Measurements from ENCODE around the gene WDFY3. TPM values are rescaled to one million over a fixed set of nuclear protein-coding genes. Genes with fewer than 3 reads are reported as not detected.

The WDFY3 gene
- polyA plus RNA-seq, 5 donors = 24.0 to 44.9 (median 40.6) TPM

GRCh38 chr4:84792366-84793301, 173.9 kb downstream of the WDFY3 start:
- DNase-seq = no peak

GRCh38 chr4:84790769-84791565, 175.5 kb downstream of the WDFY3 start:
- no peak for DNase-seq

DNA sequence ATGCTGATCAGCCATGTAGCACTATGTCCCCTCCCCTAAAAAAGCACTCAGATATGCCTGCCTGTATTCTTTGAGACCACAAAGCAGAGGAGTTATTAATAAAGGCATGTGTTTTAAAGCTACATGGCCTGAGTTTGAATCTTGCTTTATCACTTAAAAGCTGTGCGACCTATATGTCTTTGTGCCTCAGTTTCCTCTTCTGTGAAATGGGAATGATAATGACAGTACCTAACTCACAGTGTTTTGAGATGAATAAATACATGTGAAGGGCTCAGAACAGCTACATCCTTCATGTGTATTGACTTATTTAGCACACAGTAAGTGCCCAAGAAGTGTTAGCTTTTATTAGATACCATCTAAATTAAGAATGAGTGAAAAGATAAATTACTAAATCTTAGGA, 180.0 kb downstream of the WDFY3 start:
- no peak for DNase-seq

DNA sequence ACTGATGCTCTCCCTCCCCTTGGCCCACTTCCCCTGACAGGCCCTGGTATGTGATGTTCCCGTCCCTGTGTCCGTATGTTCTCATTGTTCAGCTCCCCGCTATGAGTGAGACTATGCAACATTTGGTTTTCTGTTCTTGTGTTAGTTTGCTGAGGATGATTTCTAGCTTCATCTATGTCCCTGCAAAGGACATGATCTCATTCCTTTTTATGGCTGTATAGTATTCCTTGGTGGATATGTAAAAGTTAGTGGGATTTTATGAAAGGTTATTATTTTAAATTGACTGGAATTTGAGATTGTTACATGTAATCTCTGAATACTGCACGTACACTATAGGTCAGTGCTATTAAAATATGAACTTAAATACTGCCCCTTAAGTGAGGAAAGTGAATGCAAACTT, 184.0 kb downstream of the WDFY3 start:
- DNase-seq = no peak

DNA sequence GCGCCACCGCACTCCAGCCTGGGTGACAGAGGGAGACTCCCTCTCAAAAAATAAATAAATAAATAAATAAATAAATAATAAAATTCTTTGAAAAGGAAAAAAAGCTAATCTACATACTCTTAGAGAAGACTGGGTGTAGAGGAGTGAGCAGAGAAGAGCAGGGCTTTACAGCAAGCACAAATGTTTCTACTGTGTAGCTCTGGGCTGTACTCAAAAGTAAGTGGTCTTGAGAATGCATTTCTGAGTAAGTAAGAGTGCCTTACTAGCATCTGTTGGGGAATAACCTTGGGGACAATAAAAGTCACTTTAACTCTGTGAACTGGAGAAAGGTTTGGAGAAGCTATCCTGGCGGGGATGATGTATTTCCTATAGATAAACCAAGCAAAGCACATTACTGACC, 185.8 kb downstream of the WDFY3 start:
- no peak for DNase-seq

DNA sequence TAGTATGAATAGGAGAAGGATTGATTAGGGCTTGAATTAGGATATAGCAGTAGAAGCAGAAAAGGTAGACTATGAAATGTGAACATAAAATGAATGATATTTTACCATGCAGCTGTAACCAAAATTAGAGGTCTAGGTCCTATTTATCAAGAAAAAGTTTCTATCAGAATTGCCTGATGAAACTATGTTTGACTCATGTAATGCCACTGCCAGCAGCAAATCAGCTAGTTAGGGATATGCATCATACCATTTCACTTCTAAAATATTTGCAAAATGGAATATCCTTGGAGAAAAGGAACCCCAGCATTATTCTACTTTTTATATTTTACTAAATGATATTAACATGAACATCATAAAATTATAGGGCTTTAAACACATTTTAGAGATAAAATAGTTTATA, 188.4 kb downstream of the WDFY3 start:
- DNase-seq = no peak

DNA sequence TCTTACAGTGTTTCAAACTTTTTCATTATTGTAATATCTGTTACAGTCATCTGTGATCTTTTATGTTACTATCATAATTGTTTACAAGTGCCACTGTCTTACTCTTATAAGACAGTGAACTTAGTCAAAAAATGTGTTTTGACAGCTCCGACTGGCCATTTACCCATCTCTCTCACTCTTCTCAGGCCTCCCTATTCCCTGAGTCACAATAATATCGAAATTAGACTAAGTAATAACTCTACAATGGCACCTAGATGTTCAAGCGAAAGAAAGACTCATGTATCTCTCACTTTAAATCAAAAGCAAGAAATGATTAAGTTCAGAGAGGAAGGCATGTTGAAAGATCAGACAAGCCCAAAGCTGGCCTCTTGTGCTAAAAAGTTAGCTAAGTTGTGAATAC, 199.3 kb downstream of the WDFY3 start:
- no peak for DNase-seq

DNA sequence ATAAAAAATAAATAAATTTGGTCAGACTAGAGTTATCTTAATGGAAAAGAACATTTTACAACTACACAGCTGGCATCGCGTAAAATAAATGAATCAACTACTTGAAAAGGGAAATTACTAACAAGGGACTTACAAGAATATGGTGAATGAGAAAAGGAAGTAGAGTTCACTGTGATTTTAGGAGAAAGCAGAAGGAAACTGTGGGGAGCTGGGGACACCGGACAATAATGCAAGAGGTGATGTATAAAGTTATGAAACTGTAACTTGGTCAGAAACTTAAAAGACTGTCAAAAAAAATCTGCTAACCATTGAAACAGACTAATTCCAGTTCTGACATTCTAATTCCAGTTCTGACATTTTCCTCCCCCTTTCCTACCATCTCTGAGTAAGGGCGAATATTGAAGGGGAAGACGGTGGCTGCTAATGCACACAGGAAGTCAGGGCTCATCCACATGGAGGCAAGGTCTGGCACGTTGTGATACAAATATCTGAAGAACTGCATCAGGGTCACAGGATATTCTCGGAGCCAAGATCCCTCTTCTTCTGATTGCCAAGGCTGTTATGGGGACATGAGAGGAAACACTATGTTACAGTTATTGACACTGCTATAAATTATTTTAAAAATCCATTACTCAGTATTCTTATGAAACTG, 213.0 kb downstream of the WDFY3 start:
- DNase-seq = no peak

DNA sequence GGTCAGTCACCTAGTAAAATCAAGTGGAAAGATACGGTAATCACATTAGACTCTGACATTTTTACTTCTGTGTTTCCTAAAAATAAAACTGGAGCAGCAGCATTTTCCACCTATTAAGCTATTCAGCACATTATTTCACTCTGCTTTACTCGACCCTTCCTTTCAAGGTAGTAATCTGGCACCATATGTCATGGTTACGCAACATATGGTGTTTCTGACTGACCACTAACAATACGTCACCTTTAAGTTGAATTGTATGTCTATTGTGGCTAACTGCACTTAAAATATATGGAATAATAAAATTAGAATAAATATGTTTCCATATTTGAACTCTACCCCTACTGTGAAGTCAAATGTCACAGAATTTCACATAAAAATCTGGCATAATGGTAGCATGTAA, 214.8 kb downstream of the WDFY3 start:
- DNase-seq = no peak

GRCh38 chr4:84750960-84751283, 215.6 kb downstream of the WDFY3 start:
- DNase-seq = no peak

DNA sequence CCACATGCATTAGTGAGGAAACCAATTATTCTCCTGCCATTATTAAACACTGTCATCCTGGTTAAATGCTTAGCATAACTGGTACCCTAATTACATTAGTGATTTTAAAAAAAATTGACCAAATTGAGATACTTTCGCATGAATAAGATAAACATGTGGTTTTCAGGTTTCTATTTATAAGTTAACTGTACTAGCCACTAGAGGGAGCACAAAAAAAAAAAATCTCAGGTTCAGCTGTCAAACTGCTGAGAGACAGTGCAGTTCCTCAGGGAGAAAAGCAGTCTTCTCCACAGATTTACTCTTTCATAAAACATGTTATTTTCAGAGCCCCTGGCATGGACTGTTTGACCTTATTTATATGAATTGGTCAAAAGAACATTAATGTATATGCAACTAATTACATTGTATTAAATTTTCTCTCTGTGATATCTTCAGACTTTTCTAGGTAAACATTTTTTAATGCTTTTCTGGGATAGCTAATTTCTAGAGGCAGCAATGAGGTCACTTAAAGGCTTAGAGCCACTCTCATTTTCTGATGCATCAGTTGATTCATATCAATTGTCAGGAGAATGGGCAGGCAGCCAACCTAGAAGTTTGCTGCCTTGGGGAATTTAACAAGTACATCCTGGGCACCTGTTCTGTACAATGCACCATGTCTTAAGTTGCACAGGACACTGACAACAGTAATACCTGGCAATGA, 216.1 kb downstream of the WDFY3 start:
- DNase-seq = peak; percentile 24 to 30

- no peak for DNase-seq
Measured at GRCh38 chr4:84740057-84740456, 226.4 kb downstream of the WDFY3 start.

- no peak for DNase-seq
Measured at GRCh38 chr4:84738622-84739021, 227.9 kb downstream of the WDFY3 start.

GRCh38 chr4:84737656-84738055, 228.8 kb downstream of the WDFY3 start:
- DNase-seq = no peak

- DNase-seq = no peak
Measured at GRCh38 chr4:84734037-84734436, 232.5 kb downstream of the WDFY3 start.

GRCh38 chr4:84733343-84734033, 233.0 kb downstream of the WDFY3 start:
- no peak for DNase-seq

GRCh38 chr4:84730375-84730774, 236.1 kb downstream of the WDFY3 start:
- DNase-seq = no peak

DNA sequence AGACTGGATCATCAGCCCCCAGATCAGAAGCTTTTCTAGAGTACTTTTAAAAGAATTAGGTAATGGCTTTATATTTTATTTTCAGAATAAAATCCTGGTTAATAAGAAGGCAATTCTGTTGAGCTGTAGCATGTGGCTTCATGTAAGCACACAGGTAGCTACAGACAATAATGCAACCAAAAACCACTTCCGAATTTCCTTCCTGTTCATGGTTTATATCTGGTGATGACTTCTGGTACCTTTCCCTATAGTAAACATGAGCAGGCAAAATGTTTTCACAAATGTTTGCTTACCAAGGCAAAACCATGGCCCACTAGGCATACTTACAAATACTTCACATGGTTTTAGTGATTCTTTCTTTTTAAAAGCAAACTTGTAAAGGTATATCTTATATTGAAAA, 239.0 kb downstream of the WDFY3 start:
- DNase-seq = no peak

GRCh38 chr4:84726356-84726755, 240.1 kb downstream of the WDFY3 start:
- DNase-seq = no peak

GRCh38 chr4:84722720-84723119, 243.8 kb downstream of the WDFY3 start:
- no peak for DNase-seq

DNA sequence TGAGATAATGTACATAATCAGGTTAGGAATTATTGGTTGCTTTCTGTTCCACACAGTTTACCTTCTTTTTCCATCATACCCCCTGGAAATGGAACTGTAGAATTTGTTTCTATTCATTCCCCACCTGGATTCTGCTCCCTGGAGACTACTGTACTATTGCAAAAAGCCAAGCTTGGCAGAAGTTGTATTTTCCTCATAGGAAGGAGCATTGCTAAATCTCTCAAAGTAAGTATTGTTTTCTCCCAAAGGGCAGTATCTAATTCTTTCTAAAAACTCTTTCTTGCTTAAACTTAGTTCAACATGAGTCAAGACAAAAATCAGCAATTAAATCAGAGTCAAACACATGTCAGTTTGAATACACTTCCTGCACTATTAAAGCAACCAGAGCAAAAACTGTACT, 247.4 kb downstream of the WDFY3 start:
- no peak for DNase-seq
